HAP-1 (cell line): ENCODE results near the gene KCNJ12.
"Not testable (repeated sequence)": the region's sequence is repeated elsewhere in the genome, so short reads cannot be mapped to it uniquely, and the experiment has no call there.

ENCODE experiments used
- DNase-seq, 2 experiments: peaks; one replicate each; pipeline ENCODE4 v3.0.0-alpha.2; 2016 to 2020; ENCODE audit warnings: low spot score in 2 of 2
- H3K27me3 ChIP-seq: fragments of 250-450 bp; sonication (Bioruptor Pico); 2 replicates; pipeline ENCODE4 v1.5.1; 2020; ENCODE audit warnings: low read depth, mild to moderate bottlenecking, moderate library complexity
- H3K36me3 ChIP-seq: fragments of 250-450 bp; sonication (Bioruptor Pico); replicated peaks from 2 replicates; pipeline ENCODE4 v1.5.1; 2020; ENCODE audit warnings: mild to moderate bottlenecking
- H3K4me1 ChIP-seq: fragments of 250-450 bp; sonication (Bioruptor Pico); 2 replicates; pipeline ENCODE4 v1.5.1; 2020; ENCODE audit warnings: mild to moderate bottlenecking
- H3K4me3 ChIP-seq: fragments of 250-450 bp; sonication (Bioruptor Pico); 2 replicates; pipeline ENCODE4 v1.5.1; 2020; ENCODE audit warnings: mild to moderate bottlenecking, moderate library complexity
- H3K9me3 ChIP-seq: fragments of 250-450 bp; sonication (Bioruptor Pico); 2 replicates; pipeline ENCODE4 v1.5.1; 2020; ENCODE audit warnings: mild to moderate bottlenecking, moderate library complexity
- in situ Hi-C: fragments of 300-500 bp; cut with MboI; formaldehyde crosslinking; loops from 3 replicates; pipeline ENCODE4 v1.14.3; 2020; ENCODE audit warnings: low sequenced_read_pairs, inconsistent platforms, mixed read lengths

The KCNJ12 gene

GRCh38 chr17:21426876-21427275 lies 50.7 kb downstream of the KCNJ12 start:
- DNase-seq, H3K9me3 ChIP-seq, H3K36me3 ChIP-seq, in situ Hi-C loops, H3K4me1 ChIP-seq, H3K4me3 ChIP-seq, H3K27me3 ChIP-seq: not testable (repeated sequence)

- H3K9me3 ChIP-seq, in situ Hi-C loops, H3K27me3 ChIP-seq, H3K4me3 ChIP-seq, H3K4me1 ChIP-seq, H3K36me3 ChIP-seq, DNase-seq: not testable (repeated sequence)
Observed at GRCh38 chr17:21427727-21428126, 51.6 kb downstream of the KCNJ12 start.

- H3K36me3 ChIP-seq, H3K9me3 ChIP-seq, DNase-seq, H3K4me1 ChIP-seq, in situ Hi-C loops, H3K27me3 ChIP-seq, H3K4me3 ChIP-seq: not testable (repeated sequence)
Observed at GRCh38 chr17:21428752-21429424, 52.7 kb downstream of the KCNJ12 start.

- DNase-seq, H3K4me1 ChIP-seq, in situ Hi-C loops, H3K27me3 ChIP-seq, H3K4me3 ChIP-seq, H3K9me3 ChIP-seq, H3K36me3 ChIP-seq: not testable (repeated sequence)
Observed at GRCh38 chr17:21429921-21430628, 53.9 kb downstream of the KCNJ12 start.

GRCh38 chr17:21433971-21434370 lies 57.8 kb downstream of the KCNJ12 start:
- H3K4me1 ChIP-seq, in situ Hi-C loops, H3K27me3 ChIP-seq, H3K4me3 ChIP-seq, H3K36me3 ChIP-seq, H3K9me3 ChIP-seq, DNase-seq: not testable (repeated sequence)

- DNase-seq, H3K36me3 ChIP-seq, H3K4me3 ChIP-seq, H3K4me1 ChIP-seq, in situ Hi-C loops, H3K27me3 ChIP-seq, H3K9me3 ChIP-seq: not testable (repeated sequence)
Observed at GRCh38 chr17:21434976-21435375, 58.8 kb downstream of the KCNJ12 start.

- not testable (repeated sequence) for H3K9me3 ChIP-seq, DNase-seq, H3K36me3 ChIP-seq
Observed at GRCh38 chr17:21436481-21436880, 60.3 kb downstream of the KCNJ12 start.

GRCh38 chr17:21436883-21437836 lies 61.0 kb downstream of the KCNJ12 start:
- DNase-seq, H3K4me1 ChIP-seq, H3K36me3 ChIP-seq, H3K4me3 ChIP-seq, in situ Hi-C loops, H3K27me3 ChIP-seq, H3K9me3 ChIP-seq: not testable (repeated sequence)

More at GRCh38 chr17:21436481-21436880, 60.3 kb downstream of the KCNJ12 start:
- H3K27me3 ChIP-seq, in situ Hi-C loops, H3K4me1 ChIP-seq, H3K4me3 ChIP-seq: not testable (repeated sequence)

- in situ Hi-C loops, H3K4me1 ChIP-seq, H3K27me3 ChIP-seq: not testable (repeated sequence)
Observed at GRCh38 chr17:21438316-21439014, 62.3 kb downstream of the KCNJ12 start.

GRCh38 chr17:21439015-21439336 lies 62.8 kb downstream of the KCNJ12 start:
- H3K4me3 ChIP-seq, H3K27me3 ChIP-seq, H3K36me3 ChIP-seq, H3K4me1 ChIP-seq, DNase-seq, H3K9me3 ChIP-seq, in situ Hi-C loops: not testable (repeated sequence)

More at GRCh38 chr17:21438316-21439014, 62.3 kb downstream of the KCNJ12 start:
- H3K36me3 ChIP-seq, H3K4me3 ChIP-seq, H3K9me3 ChIP-seq, DNase-seq: not testable (repeated sequence)

- H3K27me3 ChIP-seq = no peaks in the 10 kb centered on the region
- no peaks in the 10 kb centered on the region for H3K36me3 ChIP-seq
- H3K9me3 ChIP-seq = no peaks in the 10 kb centered on the region
- H3K4me1 ChIP-seq = no peaks in the 10 kb centered on the region
- in situ Hi-C loops = no loop called here
- DNase-seq = no peak
- no peak overlapping the region for H3K4me3 ChIP-seq
Observed at GRCh38 chr17:21445091-21445650, 69.0 kb downstream of the KCNJ12 start.

- H3K9me3 ChIP-seq, H3K4me1 ChIP-seq, H3K27me3 ChIP-seq, H3K36me3 ChIP-seq, H3K4me3 ChIP-seq, DNase-seq, in situ Hi-C loops: not testable (repeated sequence)
Observed at GRCh38 chr17:21447552-21447951, 71.4 kb downstream of the KCNJ12 start.

- not testable (repeated sequence) for H3K36me3 ChIP-seq, DNase-seq
- in situ Hi-C loops = loop anchor here (10.0 kb wide), 1 partner anchor 165 kb away; the partner anchor contains the start of gene MAP2K3
Observed at GRCh38 chr17:21449891-21450290, 73.7 kb downstream of the KCNJ12 start.

More at GRCh38 chr17:21449891-21450290, 73.7 kb downstream of the KCNJ12 start:
- H3K9me3 ChIP-seq, H3K4me1 ChIP-seq, H3K27me3 ChIP-seq, H3K4me3 ChIP-seq: not testable (repeated sequence)
